ENCODE results near the gene PLEKHG5.

DNA sequence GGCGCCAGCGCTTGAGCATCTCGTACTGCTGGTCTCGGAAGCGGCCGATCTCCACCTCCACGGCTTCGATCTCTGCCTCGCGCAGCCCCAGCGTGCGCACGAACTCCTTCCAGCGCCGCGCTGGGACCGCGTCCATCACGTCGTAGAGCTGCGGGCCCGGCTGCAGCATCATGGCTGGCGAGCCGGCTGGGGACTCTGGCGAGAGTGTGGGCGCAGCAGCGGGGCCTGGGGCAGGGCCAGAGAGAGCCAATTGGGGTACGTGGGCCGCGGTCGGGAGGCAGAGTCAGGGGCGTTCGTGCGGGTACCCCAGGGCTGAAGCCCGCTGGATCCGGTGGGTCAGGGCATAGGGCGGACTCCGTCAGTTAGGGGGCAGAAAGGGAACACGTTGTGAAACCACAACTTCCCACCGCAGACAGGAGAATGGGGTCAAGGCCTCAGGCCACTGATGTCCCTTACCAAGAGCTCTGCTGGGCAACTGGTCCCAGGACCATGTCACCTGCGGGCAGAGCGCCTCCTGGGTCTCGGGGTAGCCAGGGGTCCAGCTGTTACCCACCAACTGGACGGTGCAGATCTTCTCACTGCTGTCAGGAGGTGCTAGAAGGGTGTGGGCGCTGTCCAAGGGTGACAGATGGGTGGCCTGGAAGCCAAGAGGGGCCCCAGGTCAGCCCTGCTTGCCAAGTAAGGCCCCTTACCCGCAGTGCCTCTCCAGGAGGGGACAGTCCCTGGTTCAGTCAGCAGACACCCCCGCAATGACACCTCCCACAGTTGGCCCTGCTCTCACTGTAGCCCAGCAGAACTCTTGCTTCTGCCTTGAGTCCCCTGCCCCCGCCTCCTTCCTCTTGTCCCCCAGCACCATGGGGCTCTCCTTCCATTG lies 29.7 kb downstream of the PLEKHG5 start:
- TF ChIP-seq, protein P1, sequence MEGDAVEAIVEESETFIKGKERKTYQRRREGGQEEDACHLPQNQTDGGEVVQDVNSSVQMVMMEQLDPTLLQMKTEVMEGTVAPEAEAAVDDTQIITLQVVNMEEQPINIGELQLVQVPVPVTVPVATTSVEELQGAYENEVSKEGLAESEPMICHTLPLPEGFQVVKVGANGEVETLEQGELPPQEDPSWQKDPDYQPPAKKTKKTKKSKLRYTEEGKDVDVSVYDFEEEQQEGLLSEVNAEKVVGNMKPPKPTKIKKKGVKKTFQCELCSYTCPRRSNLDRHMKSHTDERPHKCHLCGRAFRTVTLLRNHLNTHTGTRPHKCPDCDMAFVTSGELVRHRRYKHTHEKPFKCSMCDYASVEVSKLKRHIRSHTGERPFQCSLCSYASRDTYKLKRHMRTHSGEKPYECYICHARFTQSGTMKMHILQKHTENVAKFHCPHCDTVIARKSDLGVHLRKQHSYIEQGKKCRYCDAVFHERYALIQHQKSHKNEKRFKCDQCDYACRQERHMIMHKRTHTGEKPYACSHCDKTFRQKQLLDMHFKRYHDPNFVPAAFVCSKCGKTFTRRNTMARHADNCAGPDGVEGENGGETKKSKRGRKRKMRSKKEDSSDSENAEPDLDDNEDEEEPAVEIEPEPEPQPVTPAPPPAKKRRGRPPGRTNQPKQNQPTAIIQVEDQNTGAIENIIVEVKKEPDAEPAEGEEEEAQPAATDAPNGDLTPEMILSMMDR (IDR thresholded peaks at IDR 0.05): no peak
- TF ChIP-seq POLR2AphosphoS5 (IDR thresholded peaks at IDR 0.05; ENCODE audit: insufficient read depth in 1 of 2, low read depth in 1 of 2) (no peak), POLR2A (IDR thresholded peaks at IDR 0.05) (no peak)

Data from vagina (tissue), 2 donors.